ENCODE data around the gene SND1.
"Not testable (repeated sequence)": the region's sequence is repeated elsewhere in the genome, so short reads cannot be mapped to it uniquely, and the experiment has no call there.

Gene SND1

GRCh38 chr7:127895814-127896280 lies 243.9 kb downstream of the SND1 start:
- no peak for DNase-seq

GRCh38 chr7:127896659-127897058 lies 244.7 kb downstream of the SND1 start:
- DNase-seq = no peak

GRCh38 chr7:127897704-127898454 lies 245.9 kb downstream of the SND1 start:
- no peak for DNase-seq

- DNase-seq = no peak
Observed at GRCh38 chr7:127899411-127899810, 247.4 kb downstream of the SND1 start.

- no peak for DNase-seq
Observed at GRCh38 chr7:127900141-127900540, 248.1 kb downstream of the SND1 start.

- DNase-seq = no peak
Observed at GRCh38 chr7:127900732-127901685, 249.0 kb downstream of the SND1 start.

GRCh38 chr7:127901895-127902703 lies 250.1 kb downstream of the SND1 start:
- no peak for DNase-seq

- DNase-seq = not testable (repeated sequence)
Observed at GRCh38 chr7:127902753-127903152, 250.8 kb downstream of the SND1 start.

- DNase-seq = no peak
Observed at GRCh38 chr7:127903892-127904669, 252.1 kb downstream of the SND1 start.

GRCh38 chr7:127904670-127904985 lies 252.6 kb downstream of the SND1 start:
- no peak for DNase-seq

GRCh38 chr7:127905021-127905420 lies 253.0 kb downstream of the SND1 start:
- no peak for DNase-seq

- no peak for DNase-seq
Observed at GRCh38 chr7:127905491-127906330, 253.7 kb downstream of the SND1 start.

GRCh38 chr7:127907110-127908040 lies 255.4 kb downstream of the SND1 start:
- no peak for DNase-seq

- DNase-seq = no peak
Observed at GRCh38 chr7:127908430-127909258, 256.6 kb downstream of the SND1 start.

- DNase-seq = no peak
Observed at GRCh38 chr7:127909424-127910152, 257.6 kb downstream of the SND1 start.

GRCh38 chr7:127910670-127911069 lies 258.7 kb downstream of the SND1 start:
- DNase-seq = no peak

- DNase-seq = no peak
Observed at GRCh38 chr7:127911968-127912511, 260.0 kb downstream of the SND1 start.

- no peak for DNase-seq
Observed at GRCh38 chr7:127912901-127913300, 260.9 kb downstream of the SND1 start.
